NK-92 (cell line): ENCODE results near the gene BACH2.
"Not testable (repeated sequence)": the region's sequence is repeated elsewhere in the genome, so short reads cannot be mapped to it uniquely, and the experiment has no call there.

Source experiments
- DNase-seq: peaks from one replicate; lab custom pipeline; 2025; ENCODE audit not compliant: unreplicated experiment; lab: John Stamatoyannopoulos, UW

Gene BACH2

DNA sequence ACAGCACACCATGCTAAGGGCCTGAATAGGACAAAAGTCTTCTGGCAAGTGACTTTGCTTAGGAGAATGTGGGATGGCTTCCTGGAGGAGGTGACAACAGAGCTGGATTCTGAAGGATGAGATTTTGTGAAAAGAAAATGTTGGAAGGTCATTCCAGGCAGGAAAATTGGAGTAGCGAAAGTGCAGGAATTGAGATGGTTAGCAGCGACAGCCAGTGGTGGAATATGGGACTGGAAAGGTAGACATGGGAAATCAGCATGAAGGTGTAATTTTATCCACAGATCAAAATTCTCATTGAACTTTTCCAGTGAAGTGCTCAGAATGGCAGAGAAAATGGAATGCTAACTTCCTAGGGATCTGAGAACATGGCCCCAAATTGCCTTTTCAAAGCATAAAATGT is 5.7 kb upstream of the BACH2 start:
- DNase-seq = no peak

DNA sequence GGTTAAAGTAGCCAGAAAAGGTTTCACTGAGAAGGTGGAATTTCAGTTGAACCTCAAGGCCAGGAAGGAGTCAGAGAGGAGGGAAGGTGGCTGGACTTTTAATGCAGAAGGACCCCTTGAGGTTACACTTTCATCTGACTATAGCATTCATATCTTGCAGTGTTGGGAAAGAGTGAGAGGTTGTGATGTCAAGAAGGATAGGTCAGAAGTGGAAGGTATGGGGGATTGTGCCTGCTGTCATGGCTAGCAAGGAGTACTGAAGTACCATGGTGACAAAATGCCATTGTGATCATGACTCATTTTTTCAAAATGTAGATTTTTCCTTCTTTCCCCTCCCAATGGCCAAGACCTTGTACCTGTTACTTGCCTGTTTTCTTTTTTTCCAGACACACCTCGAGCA is 5.2 kb upstream of the BACH2 start:
- no peak for DNase-seq

DNA sequence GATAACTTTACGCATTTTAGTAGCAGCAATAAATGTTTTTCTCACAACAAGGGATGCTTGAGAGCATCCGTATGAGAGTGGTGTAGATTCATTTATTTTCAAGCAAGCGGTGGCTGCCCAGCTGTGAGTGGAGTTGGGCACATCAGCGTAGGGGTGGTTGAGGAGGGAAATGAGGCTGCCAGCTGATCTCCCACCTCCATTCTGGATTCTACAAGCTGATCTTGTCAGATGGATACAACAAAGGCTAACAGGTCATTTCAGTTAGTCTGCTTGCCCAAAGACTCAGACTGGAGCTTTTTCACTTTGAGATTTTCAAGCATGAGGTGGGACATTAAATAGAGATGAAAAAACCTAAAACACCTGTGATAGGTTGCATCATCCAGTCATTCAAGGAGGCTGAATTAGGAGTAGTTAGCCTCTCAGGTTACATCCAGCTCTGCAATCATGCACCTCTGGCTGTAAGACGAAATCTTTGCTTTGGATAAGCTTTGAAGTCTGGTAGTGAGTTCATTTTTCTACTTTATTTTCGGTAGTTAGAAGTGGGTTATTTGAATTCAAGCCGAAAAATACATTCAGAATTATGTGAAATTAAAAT is 1.9 kb upstream of the BACH2 start:
- DNase-seq = no peak

DNA sequence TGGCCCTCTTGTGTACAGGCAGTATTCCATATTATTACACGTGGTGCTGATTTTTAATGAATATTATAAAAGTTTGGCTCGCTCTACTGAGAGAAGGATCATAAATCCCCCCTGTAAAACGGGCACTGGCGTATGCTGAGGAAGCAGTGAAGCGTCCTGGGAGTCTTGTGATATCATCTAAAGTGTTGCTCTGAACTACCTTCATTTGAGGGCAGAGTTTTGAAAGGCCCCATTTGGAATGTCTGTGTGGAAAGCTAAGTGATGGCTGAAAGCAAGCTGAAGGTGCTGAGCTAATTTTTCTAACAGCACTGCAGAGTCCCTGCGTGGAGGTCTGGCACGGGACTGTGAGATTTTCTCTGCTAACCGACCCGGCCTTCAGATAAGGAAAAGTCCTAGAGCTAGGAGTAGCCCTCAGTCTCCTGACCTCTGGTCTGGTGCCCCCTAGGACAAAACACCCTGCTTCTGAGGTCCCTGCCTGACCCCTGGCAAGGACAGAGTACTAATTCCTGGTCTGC is 1.3 kb upstream of the BACH2 start:
- DNase-seq = no peak

DNA sequence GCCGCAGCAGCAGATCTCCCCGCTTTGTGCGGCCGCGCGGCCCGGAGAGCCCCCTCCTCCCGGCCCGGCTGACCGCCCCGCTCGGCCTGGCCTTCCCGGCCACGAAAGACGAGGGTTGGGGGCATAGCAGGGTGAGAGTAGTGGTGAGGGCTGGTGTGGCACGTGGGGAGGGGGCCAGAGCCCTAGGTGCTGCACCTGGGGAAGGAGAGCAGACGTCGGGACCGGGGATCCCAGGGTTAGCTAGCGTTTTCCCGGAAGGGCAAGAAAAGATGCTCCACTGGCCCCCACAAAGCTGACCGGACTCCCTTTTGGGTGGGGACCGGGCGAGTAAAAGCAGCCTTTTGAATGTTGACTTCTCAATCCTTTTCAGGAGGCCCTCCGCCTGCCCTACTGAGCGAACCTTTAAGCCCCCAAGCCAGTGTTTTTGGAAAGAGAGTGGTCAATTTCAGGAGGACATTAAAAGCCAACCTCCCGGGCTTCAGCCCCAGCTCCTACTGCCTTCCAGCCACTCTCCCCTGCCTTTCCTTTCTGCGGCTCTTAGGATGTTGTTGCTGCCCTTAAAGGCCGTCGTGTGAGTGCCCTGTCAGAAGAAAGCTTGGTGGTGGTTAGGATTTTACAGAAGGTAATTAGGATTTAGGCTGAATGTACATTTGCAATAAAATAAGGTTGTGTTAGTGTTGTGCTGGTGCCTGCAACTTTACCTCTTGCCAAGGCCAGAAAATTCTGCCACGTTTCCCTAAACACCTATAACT is 648 bp upstream of the BACH2 start:
- no peak for DNase-seq

DNA sequence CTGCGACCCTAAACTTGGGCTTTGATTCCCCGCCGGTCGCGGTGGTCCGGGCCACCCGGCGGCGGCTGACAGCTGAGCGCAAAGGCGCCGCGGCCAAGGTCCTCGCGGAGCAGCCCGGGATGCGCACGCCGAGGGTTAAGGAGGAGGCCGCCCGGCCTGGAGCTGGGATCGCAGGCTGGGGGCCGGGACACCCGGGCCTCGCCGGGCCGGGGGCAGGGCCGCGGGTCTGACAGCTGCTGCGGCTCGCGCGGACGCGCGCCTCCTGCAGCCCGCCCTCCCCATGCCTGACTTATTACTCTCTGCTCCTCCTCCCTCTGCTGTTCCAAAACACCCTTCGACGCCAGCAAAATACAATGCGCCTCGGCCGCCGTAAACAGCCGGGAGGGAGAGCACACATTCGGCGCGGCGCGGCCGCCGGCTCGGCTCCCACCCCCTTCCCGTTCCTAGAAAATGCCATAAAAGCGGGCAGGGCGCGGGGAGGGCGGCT is 746 bp downstream of the BACH2 start:
- no peak for DNase-seq

DNA sequence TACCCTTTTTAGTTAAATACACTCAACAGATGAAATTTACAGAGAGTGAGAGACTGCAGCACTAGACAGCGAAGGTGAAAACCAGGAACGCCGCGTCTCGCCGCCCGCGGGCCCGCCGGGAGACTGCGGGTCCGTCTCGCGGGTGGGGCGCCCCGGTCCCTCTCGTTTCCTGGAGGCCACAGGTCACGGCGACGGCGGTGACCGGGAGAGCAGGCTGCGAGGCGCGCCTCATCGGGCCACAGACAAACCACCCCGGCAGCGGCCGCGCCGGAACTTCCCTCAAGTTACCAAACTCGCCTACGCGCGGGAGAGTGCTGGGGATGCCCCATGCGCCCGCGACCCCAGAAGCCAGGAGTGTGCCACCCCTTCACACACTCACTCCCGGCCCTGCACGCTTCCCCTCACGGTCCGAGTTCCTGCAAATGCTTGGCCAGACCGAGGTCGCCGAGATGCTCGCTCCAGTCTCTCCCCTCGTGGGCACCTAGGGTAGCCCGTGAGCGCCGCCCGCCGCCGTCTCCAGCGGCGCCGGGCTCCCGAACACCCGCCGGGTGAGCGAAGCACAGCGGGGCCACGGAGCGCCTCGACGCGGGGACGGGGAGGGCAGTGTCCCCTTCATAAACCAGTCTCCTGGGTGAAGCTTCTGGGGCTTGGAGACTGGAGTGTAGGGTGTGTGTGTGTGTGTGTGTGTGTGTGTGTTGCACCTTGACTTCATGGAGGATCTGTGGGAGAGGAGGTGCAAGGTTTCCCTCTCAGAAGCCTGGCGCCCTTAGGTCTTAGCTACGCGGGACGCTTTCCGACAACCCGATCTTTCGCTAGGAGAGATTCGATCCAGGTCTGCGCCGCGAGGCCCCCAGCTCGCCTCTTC is 1.4 kb downstream of the BACH2 start:
- no peak for DNase-seq

DNA sequence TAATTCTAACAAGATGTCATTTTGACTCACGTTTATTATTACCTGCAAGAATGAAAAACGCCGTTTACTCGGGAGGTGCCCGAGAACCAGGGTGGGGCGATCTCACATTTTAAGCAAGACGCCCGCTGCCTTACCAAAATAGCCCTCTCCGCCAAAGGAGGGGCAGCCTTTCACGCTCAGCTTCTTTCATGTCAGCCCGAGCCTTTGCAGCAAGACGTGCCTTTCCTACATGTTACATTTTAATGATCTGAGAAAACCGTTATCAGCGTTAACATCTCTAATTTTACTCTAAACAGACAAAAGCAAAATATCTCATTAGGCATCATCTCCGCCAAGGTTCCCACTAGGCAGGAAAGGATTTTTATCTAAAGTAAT is 2.0 kb downstream of the BACH2 start:
- DNase-seq = no peak

DNA sequence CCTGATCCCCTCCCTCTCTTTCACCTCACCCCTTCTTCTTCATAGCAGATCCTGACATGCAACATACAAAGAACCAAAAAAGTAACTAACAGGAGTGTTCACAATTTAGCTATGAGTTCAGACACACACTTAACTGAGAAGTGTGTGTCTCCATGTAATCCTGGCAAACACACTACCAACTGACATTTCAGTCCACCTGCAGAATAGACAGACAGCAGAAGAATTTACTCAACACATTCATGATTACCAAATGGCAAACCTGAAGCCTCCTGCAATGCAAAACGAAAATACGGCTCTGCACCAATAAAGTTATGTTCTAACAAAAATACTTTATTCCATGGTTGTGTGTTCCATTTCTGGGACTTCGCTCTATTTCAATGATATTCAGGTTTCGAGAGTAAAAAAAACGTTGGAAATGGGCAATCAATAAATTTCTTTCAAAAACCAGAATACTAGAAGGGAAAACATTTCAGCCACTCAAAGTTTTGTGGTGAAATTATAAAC is 2.6 kb downstream of the BACH2 start:
- DNase-seq = no peak

DNA sequence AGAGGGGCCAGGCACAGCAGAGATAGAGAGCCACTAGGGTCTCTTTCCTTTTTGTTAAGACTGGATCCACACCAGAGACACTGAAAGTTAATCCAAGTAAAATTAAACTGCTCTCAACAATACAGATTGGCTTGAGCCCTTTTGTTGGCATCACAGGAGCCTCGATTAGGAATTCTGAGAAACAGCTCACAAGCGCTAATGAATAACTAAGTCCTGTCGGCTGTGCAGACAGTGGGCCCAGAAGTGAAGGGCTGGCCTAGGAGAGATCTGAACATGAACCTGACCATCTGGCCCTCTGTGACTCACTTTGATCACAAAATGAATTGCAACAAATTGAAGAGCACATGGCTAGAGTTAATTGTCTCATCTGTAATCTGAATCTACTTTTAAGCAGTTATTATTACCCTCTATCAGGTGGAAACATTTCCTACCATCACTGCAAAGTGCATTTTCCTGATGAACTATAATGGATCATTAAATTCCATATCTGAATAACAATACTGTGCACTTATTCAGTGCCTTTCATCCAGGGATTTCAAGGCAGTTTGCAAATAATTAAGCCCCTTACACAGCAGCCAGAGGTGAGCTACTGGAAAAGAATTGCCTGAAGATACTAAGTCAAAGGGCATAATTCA is 3.2 kb downstream of the BACH2 start:
- no peak for DNase-seq

DNA sequence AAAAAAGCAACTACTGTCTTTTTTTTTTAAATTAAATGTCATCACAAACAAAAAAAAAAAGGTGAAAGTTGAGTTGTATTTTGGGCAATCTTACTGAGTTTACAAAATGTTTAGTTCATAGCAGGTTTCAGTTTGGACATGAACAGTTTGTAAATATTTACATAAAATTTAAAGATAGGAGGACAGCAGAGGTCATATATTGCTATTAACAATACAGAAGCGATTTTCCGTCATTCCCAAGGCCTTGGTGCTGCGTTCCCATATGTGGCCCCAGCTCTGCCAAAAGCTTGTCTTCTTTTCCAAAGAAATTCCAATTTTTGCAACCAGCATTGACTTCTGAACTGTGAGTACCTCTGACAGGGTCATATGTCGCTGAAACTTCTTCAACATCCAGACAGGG is 5.1 kb downstream of the BACH2 start:
- DNase-seq = no peak

DNA sequence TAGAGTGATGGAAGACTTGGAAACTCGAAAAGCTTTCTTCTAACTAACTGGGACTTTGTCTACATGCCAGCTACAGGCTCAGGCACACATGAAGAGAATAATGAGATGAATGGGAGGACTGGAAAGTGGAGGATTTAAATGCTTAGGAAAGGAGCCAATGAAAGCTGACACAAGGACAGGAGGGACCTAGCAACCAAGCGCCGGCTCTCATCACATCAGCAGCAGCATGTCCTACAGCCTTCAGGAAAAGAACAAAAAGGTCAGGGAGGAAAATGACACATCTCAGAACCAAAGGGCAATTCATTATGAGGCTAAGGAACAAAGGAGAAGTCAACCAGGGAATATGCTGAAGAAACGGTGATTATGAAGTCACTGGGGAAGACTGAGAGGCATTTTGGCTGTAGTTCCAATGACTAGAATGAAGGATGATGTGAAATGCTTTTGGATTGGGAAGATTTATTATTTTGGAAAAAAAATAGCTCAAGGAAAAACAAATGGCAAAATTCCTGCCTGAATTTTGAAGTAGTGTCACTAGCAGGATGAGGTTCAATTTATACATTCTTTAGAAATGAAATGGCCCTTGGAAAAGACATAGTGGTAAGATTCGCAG is 5.7 kb downstream of the BACH2 start:
- DNase-seq = no peak

DNA sequence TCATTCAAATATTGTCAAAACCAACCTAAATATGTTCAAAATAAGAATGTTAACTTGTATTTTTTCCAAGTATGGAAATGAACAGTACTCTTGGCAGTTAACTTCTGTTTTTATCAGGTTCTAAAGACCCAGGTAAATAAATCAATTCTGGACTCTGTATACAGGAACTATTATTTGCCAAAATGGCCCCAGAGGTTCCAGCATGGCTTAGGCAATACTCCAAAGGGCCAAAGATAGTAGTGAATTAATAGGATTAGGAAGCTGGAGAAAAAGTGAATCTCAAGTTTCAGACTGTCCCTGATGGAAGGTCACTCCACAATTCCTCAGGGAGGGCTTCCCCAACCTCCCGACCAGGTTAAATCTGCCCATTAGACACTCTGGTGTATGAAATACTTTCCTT is 6.7 kb downstream of the BACH2 start:
- no peak for DNase-seq

DNA sequence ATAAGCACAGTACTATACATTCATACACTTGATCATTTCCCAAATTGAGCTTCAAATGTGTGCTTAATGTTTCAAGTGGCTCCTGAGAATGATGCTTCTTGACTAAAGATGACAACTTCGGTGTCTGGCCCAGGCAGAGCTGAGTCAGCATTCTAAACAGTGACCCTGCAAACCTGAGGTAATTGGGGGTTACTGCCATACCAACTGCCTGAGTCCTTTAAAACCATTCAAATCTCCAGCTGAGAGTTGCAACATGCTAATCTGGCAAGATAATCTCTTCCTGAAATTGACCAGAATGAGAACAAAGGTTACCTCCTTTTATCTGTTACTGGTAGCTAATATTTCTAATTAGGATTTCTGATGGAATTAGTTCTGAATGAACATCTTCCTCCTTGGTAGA is 8.2 kb downstream of the BACH2 start:
- no peak for DNase-seq

DNA sequence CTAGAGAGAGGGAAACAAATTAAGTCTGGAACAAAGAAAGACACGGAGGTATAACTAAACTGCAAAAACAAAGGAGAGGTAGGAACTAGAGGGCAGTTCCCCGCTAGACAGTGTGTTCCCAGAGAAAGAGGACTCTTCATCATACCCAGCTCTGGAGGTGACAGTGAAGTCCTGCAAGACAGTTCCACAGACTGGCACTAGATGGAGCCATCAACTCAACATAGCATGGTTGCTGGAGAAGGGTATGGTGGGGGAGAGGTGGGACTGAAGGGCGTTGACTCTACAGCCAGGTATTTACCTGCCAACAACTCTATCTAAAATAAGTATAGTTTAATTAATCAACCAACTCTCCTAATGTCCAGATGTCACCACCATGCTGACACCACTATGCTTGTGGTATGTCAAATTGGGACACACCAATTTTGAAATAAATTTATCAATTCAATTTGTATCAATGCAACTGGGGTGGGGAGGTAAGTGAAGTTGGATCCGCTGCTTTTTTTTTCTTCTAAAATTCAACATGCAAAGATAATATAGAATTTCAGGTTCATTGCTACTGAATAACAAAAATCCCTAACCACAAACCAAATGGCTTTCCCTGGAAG is 9.7 kb downstream of the BACH2 start:
- no peak for DNase-seq

DNA sequence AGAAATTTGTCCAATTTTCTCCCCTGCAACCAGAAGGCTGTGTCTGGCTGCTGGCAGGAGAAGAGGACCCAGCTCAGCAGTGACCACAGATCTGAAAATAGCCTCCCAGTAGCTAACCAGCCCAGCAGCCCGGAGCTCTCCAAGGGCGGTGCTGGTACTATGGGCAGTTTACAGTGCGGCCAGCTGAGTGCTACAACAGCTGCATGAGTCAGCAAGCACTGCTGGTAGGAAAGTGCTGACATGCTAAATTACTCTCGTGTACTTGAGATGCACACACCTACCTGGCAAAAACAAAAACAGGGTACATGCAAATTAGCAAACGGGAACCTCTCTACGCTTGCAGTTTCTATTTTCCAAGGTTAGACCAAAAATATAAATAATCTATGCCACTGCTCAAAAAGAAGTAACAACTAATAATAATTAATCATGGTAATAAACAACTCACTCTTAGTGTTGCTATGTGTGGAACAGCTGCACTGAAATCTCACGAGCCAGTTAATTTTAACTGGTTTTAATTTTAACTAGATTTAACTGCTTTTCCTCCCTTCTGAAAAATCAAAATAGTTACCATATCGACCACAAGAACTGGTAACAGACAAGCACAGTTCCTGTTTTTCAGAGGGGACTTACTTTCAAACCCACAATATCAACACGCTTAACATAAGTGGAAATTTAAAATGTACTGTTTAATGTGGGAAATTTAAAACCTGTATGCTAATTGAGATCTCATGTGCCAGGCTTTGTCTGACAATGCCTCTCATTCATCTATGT is 10.8 kb downstream of the BACH2 start:
- DNase-seq = no peak

DNA sequence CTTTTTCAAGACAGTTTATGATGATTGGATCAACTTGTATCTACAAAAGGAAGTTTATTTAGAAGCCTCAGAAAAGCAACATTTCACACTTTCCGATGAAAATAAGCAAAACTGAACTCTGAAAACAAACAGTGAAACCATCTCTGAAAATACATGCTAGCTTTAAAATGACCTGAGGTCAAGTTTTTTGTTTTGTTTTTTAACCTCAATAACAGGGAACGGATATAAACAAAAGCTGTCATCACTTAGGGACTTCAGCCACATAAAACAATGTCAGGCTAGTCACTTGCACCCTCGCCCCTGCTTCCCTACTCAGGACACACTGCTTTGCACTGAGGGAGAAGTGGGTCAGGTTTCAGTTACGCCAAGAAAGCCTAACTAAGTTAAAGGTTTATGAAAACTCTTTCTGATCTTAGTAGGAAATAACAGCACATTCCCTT is 11.6 kb downstream of the BACH2 start:
- no peak for DNase-seq

DNA sequence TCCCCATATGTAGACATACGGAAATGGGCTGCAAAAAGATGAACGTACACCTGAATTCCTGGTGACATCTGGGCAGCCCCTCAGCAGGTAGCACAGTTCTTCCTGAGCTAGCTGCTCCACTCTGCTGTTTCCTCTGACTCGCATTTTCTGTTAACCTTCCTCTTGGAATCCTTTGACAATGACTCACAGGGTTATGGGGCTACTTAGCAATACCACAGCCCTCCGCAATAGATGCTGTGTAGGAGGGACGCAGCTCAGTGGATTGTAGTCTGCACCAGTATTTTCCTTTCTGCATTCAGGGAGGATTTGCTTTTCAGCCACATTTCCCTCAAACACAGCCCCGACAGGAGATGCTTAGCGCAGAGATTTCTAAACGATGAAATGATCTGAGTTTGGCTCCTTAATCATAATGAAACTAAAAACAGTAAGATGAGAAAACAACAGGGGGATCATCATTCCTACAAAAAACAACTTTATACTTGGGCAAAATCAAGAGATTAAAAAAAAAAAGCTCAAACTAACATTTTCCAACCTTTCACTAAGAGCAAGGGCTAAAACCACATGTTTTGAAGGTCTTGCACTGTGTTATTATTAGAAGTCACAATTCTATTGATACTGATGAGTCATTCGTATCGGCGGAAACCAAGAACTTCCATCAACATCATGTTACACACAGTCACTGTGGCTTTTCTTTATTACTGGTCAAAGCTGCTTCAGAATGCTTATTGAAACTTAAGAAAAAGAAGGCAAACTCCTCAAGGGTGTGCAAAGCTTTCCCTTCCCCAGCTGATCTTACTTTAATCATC is 12.2 kb downstream of the BACH2 start:
- DNase-seq = no peak

DNA sequence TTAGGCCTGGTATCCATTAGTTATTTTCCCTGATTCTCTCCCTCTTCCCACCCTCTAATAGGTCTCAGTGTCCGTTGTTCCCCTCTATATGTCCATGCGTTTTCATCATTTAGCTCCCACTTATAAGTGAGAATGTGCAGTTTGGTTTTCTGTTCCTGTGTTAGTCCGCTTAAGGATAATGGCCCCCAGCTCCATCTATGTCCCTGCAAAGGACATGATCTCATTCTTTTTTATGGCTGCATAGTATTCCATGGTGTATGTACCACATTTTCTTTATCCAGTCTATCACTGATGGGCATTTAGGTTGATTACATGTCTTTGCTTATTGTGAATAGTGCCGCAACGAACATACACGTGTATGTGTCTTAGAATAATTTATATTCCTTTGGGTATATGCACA is 14.4 kb downstream of the BACH2 start:
- not testable (repeated sequence) for DNase-seq
